GM18517 (cell line): ENCODE measurements around the gene NCS1.

Experiments used
- ATAC-seq: cut with Tn5 transposase; IDR thresholded peaks from one replicate; pipeline ENCODE4 v1.9.1; 2021; ENCODE audit warnings: mild to moderate bottlenecking, moderate library complexity; ENCODE audit not compliant: unreplicated experiment

Gene NCS1

DNA sequence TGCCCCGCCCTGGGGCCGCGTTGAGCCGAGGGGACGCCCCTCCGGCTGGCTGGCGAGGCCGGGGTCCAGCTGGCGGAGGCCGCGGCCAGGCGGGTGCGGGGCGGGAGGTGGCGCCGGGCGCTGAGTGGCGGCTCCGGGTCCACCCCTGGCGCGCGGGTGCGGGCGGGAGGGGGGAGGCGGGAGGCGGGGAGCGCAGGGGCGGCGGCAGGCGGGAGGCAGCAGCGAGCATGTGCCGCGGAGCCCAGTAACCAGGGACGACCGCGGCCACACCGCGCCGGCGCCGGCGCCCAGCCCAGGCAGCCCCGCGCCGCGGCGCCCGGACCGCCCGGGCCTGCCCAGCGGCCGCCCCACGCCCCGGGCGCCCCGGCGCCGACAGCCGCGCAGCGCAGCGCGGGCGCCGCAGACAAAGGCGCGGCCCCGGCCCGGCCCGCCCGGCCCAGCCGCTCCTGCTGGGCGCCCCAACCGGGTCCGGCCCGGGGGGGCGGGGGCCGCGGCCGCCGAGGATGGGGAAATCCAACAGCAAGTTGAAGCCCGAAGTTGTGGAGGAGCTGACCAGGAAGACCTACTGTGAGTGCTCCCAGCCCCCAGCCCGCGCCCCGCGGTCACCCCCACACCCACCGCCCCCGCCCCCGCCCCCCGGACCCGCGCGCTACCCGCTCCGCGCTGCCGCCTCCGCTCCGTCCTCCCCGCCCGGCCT, at the start of gene NCS1:
TSS of gene NCS1 (plus strand) at position 244 of the 697 bp plus-strand sequence. CDS start at position 504, 260 bp downstream.
- no peak for ATAC-seq

DNA sequence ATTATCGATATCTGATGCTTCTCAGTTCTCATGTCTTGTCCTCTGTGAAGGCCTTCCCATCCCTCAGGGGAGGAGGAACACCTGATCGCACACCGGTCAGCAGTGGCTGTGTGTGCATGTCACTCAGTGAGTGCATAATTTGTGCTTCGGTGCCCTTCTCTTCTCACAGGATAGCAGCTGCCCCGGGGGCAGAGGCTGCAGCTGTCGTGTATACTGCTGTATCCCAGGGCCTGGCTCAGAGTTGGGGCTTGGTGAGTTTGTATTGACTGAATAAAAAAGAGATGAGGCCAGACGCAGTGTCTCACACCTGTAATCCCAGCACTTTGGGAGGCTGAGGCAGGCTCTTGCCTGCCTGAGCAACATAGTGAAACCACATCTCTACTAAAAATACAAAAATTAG, 49.7 kb upstream of the NCS1 start:
- ATAC-seq: no peak

DNA sequence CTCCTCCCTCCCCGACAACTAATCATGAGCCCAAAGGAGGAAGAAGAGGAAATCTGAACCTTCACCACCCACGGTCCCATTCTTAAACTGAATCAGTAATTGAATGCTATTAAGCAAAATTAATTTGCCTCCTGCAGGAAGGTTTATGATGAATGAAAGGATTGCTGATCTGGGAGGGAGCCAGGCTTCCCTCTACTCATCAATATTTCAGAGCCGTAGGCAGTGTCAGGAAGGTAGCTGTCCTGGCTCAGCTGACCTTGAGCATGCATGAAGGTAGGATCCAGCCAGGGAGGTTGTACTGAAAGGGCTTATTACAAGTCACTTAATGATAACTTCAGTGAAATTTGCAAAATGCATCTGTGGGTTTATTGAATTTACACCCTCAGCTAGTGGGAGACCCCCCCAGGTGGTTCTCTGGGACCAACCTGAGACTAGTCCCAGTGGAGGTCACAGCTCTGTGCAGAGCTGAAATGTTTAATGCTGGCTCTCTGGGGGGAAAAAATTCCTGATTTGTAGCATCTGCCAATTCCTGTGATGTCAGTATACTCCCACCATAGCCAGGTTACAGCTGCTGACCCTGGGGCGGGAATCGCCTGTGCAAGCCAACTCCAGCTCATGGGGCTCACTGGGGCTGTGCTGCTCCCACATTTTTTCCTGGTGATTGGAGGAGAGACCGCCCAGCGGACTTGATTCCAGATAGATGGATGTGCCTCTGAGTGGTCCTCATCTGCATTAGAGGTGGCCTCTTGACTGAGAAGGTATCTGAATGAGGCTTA, 47.9 kb upstream of the NCS1 start:
- ATAC-seq: no peak

DNA sequence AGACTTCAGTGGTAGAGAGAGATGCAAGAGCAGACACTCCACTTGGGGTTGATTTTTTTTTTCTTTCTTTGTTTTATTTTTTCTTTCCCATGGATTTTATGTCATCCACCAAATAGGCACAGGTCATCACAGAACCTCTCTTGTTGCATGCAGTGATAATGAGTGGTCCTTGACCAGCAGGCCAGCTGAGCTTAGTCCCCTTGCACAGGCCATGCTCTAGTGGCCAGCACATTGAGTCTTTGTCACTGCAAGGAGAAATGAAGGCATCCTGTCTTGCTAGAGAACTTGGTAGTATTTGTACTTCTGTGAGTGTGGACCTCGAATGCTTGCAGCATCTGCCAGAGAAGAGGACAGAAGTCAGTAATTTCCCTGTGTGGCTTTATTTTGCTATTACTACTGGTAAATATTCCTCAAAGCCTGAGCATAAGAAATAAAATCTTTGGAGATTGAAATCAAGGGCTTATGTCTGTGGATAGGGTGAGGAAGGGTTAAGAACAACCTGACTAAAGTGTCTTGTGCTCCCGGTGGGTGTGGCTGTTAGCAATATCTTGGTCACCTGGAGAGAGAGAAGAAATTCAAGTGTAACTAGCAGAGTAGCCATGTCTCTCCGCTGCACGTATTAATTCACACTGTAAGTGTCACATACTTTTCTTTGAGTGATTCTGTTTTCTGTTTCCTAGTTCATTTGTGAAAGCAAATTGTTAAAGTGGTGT, 45.3 kb upstream of the NCS1 start:
- ATAC-seq: no peak

DNA sequence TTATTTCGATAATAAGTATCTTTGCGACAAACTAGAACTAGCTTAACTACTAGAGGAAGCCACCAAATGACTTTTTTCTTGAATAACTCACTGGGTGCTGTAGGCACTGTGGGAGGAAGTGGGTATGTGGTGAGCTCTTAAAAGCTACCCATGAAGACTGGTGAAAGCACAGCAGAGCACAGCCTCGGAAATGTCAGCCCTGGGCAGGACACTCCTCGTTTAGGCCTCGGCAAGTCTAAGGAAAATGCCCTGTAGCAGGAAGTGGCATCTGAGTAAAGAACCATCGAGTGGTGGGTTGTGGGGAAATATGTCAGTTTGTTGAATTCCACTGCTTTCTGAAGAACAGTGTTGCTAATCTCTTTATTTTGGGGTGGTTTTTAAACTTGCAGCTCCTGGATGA, 44.0 kb upstream of the NCS1 start:
- ATAC-seq: peak; percentile 53

DNA sequence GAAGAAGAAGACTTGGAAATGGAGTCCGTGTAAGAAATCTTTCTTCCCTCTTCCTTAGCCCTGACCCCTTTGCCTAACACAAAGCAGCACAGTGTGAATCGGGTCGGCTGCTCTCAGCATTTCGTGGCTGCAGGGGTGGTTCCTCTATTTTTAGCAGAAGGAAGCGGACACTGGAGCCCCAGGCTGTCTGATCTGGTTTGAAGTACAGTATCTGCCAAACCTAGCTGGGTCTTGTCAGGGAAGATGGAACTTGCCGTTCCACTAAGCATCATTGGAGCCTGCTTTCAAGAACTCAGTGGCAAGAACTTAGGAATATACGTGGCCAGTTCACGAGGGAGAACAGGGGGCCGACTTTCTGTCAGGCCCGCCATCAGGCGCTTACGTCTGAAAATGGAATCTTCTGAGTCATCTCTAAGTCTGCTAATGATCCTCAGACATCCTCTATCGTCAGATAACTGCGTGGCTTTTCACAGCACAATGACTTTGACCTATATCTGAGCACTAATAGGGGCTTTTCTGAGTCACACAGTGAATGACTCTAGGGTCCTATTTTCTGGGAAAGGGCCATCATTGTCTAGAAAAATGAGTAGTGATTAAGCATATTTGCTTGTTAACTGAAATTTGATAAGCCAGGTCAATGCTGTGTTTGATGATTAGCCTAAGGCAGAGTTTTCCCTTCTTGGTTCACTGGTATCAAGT, 43.3 kb upstream of the NCS1 start:
- ATAC-seq: peak; percentile 59

DNA sequence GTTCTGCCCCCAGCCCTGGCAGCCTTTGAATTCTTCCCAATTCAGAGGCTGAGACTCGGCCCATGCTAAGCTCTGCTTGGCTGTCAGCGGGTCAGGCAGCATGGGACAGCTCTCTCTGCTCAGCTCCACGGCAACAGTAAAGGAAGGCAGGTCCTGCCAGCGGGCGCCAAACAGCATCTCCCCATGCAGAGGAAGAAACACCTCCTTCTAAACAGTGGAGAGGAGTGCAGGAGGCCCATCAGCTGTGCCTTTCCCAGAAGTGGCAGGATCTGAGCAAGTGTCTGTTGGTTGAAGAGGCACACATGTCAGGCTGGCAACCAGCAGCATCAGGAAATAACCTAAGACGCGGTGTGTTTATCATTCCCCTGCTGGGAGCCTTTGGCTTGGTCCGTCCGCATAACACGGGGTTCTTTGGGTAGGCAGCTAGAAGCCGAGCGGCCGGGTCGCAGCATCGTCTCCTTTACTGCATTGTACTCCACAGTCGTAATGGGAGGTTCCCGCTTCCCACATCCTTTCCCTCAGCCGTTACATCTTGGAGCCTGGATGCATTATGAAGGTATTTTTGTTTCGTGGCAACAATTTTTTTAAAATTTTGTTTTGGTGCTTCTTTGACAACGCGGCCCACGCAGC, 42.7 kb upstream of the NCS1 start:
- no peak for ATAC-seq

DNA sequence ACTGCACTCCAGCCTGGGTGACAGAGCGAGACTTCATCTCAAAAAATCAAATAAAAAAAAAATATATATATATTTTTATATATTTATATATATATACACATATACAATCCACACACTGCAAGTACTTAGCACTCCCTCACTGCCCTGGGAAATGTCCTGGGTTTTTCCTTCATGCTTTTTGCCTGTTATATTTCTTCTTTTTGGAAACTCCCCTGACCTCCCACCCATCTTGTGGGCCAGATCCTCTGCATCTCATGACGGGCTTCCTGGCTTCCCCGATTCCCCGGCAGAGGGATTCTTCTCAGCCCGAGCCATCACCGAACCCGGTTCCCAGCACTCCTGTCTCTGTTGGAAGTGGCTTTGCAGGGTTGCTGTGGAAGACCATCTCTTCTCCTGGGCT, 39.5 kb upstream of the NCS1 start:
- no peak for ATAC-seq

DNA sequence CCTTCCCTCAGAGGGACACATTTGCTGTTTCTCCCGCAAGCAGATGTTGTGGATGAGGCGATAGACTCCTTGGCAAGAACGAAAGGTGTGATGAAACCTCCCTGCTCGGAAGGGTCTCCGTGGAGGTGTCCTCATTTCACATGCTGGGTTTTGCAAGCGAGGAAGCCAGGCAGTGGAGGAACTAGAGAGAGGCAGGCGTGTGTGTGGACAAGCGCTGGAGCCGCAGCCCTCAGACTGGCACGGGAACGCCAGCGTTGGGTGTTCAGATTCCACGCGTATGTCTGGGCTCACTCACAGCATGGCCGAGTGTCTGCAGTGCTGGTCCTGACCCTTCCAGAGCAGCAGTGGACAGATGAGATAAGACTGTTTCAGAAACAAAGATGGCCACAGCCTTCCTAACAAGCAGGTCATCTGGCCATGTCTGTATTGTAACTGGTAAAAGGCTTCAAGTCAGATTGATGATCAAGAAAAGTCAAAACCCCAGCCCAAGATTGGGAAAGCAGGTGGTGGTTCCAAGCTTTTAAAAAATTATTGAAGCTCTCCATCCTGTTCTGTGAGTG, 35.0 kb upstream of the NCS1 start:
- ATAC-seq: no peak

DNA sequence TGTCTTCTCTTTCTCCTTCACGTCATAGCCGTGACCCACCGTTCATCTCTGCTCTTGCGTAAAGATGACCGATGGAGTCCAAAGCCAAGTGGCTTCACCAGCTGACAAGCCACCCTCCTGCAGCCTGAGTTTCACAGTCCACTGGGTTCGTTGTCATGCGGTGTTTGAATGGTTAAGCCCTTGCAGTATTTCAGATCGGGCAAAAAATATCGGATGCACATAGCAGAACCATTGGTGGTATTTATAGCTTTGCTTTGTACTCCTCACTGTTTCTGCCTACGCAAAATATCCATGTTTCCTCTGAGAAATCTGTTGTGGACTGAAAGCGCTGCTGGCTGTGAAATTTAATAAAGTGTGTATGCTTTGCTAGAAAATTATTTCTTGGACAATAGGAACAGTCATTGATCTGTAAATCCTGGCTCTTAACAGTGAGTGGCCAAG, 34.5 kb upstream of the NCS1 start:
- no peak for ATAC-seq

DNA sequence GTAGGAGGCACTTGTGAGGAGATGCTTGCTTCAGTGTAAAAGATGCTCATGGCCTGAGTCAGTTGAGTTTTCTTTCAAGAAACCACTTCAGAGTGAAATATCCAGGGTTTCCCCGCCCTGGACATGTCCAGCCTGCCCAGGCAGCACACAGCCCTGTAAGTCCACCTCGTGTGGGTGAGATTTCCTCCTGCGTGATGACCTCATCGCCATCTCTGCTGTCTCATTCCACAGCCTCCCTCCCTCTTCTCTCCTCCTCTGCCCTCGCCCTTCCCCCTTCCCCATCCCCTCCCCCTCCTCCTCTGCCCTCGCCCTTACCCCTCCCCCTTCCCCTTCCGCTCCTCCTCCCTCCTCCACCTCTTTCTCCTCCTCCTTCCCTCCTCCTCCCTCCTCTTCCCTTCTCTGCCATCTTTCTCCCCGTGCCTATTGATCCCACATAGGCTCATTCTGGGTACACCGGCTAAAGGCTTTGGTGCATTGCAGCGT, 34.0 kb upstream of the NCS1 start:
- ATAC-seq: no peak

DNA sequence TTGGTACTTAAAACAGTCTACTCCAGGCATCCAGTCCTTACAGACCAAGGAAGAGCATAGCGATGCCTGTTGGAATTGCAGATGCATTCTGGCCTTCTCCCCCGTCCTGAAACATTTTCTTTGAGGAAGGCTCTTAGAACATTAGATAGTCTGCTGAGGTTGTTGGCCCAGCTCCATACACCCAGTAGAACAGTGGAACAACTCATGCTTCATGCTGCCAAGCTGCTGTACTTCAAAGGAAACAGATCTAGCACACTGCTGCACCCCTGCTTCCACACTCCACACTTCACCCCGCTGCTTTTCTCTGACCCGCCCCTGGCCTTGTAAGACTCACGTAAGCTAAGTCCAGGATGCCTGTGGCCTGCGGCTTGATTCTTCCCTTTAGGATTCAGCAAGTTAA, 33.4 kb upstream of the NCS1 start:
- no peak for ATAC-seq

DNA sequence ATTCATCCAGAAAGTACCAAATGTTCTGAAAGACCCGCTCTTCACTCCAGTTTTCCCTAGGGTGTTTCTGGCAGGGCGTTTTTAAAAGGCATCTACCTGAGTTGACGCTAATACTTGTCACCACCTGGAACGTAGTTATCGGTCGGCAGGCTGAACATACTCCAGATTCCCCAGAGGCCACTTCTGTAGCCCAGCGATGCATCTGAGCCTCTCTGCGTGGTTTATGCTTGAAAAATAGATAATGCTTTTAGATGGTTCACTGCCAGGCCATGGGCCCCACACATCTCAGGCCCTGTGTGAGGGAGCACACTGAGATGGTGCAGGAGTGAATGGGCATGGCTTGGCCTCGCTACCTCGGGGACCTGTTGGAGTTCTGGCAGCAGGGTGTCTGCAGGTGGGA, 33.0 kb upstream of the NCS1 start:
- ATAC-seq: no peak

DNA sequence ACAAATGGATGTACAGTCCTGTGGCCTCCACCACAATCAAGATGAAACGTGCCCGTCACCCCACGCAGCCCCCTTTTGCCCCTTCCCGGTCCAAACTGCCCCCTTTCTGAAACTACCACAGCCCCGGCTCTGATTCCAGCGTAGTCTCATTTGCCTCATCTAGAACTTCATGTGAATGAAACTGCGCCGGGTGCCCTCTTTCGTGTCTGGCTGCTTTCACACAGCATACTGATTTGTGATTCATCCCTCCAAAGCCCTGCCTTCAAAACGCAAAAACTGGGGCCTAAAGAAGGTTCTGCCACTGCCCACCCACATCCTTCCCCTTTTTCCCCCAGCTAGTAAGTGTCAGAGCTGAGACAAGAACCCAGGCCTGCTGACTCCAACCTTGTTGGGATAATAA, 31.5 kb upstream of the NCS1 start:
- ATAC-seq: no peak

DNA sequence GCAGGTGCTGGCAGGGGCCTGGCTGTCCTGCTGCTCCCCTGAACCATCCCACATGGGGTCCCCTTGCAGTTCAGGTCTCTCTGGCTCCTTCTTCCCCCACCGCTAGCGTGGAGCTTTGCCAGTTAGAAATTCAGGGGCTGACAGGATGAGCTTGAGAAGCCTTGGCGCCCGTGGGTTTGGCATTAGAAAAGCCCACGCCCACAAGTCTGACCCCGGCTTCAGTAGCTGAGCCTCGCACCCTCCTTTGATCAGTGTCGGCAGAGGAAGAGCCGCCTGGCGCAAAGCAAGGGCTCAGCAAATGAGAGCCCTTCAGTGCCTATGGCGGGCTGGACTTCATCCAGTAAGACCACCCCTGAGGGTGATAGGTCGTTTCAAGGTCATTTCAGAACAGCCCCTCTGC, 30.1 kb upstream of the NCS1 start:
- no peak for ATAC-seq

DNA sequence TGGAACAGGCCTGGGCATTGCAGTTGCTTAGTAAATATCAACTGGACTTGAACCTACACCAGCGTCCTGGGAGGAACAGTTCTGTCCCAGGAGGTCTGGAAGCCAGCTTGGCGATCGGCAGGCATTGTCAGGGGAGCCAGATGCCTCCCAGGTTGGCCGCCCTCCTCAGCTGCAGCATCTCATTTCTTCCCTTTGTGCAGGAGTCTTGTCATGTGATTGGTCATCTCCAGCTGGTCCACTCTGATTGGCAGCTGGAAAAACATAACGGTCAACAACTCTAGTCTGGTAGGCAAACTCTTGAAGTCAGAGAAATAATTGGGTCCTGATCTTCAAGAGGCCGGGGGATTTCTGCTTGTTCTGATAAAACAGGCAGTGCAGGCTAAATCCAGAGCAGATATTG, 29.6 kb upstream of the NCS1 start:
- no peak for ATAC-seq

DNA sequence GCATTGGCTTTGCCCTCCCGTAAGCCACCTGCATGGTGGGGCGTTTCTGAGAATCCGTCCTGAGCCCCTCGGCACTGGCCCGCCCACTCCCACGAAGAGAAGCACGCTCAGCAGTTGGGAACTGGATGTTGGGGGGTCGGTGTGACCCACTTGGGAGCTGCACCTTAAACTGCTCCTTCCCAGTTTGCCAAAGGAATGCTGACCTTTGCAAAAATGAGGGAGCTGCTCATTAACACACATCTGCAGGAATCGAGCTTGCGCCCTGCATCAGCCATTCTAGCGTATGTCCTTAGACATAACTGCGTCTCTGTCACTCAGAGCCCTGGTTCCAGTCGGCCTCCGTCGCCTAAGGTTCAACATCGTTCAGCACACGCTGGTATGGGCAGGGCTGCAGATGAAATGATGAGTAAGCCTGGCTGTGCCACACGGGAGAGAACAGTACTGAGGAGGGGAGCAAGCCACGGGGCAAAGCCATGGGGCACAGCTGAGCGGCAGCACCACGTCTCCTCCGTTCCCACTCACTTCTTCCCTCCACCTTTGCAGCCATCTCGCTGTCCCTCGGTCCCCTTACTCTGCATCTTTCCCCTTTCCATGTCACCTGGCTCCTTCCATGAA, 28.8 kb upstream of the NCS1 start:
- ATAC-seq: no peak

DNA sequence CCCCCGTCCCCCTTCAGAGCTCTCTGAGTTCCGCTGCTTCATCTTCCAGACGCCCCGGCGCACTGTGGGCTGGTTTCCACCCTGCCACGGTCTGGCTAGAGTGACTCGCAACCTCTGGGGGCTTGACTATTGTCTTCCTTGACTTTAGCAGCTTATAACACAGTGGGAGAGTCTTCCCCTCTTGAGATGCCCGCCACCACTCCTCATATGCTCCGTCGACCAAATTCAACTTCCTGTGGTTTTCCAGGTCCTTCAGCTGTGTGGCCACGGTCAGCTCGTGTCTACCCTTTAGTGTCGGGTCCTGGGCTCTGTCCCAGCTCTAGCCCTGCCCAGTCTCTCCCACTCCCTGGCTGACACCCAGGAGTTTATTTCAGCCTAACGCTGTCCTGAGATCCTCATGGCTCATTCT, 28.2 kb upstream of the NCS1 start:
- no peak for ATAC-seq

DNA sequence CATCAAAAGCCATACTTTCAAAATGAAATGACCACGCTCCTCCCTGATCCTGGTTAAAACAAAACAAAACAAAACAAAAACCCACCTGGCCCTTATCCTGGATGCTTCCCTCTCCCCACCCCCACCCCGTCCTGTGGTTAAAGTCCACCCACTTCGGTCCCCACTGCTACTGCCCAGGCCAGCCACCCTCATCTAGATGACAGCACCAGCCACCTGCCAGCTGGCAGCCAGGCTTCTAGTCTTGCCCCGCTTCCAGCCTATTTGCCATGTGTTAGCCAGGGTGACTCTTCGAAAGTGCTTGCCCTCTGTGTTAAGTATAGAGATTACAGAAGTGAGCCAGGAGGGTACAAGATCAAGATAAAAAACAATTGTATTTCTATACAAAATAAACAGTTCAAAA, 27.5 kb upstream of the NCS1 start:
- ATAC-seq: no peak

DNA sequence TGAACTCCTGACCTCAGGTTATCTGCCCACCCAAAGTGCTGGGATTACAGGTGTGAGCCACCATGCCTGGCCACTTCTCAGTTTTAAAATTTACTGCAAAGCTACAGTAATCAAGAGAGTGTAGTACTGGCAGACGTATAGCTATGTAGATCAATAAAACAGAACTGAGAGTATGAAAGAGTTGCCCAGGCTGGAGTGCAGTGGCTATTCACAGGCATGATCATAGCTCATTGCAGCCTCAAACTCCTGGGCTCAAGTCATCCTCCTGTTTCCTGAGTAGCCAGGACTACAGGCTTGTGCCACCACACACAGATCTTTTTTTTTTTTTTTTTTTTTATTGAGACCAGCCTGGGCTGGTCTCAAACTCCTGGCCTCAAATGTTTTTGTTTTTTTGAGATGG, 26.5 kb upstream of the NCS1 start:
- no peak for ATAC-seq
